HG03520 (cell line): Measurements from ENCODE around the gene ATG2B.

ENCODE experiments used
- ATAC-seq: cut with Tn5 transposase; IDR thresholded peaks from one replicate; pipeline ENCODE4 v1.9.1; 2021; ENCODE audit warnings: mild to moderate bottlenecking, moderate library complexity; ENCODE audit not compliant: unreplicated experiment

Gene ATG2B, protein sequence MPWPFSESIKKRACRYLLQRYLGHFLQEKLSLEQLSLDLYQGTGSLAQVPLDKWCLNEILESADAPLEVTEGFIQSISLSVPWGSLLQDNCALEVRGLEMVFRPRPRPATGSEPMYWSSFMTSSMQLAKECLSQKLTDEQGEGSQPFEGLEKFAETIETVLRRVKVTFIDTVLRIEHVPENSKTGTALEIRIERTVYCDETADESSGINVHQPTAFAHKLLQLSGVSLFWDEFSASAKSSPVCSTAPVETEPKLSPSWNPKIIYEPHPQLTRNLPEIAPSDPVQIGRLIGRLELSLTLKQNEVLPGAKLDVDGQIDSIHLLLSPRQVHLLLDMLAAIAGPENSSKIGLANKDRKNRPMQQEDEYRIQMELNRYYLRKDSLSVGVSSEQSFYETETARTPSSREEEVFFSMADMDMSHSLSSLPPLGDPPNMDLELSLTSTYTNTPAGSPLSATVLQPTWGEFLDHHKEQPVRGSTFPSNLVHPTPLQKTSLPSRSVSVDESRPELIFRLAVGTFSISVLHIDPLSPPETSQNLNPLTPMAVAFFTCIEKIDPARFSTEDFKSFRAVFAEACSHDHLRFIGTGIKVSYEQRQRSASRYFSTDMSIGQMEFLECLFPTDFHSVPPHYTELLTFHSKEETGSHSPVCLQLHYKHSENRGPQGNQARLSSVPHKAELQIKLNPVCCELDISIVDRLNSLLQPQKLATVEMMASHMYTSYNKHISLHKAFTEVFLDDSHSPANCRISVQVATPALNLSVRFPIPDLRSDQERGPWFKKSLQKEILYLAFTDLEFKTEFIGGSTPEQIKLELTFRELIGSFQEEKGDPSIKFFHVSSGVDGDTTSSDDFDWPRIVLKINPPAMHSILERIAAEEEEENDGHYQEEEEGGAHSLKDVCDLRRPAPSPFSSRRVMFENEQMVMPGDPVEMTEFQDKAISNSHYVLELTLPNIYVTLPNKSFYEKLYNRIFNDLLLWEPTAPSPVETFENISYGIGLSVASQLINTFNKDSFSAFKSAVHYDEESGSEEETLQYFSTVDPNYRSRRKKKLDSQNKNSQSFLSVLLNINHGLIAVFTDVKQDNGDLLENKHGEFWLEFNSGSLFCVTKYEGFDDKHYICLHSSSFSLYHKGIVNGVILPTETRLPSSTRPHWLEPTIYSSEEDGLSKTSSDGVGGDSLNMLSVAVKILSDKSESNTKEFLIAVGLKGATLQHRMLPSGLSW (N-terminal part only)

GRCh38 chr14:96362965-96363750 lies at the start of gene ATG2B, which contains the start of gene GSKIP:
TSS of gene ATG2B (minus strand) at chr14:96363341. CDS start at chr14:96362976, 365 bp downstream.
TSS of gene GSKIP (plus strand) at chr14:96363526. CDS start at chr14:96382248, 18,722 bp downstream.
- ATAC-seq = peak; percentile 73

GRCh38 chr14:96410119-96410518 lies 47.0 kb upstream of the ATG2B start:
- ATAC-seq = no peak

GRCh38 chr14:96409701-96410100 lies 46.6 kb upstream of the ATG2B start:
- no peak for ATAC-seq

DNA sequence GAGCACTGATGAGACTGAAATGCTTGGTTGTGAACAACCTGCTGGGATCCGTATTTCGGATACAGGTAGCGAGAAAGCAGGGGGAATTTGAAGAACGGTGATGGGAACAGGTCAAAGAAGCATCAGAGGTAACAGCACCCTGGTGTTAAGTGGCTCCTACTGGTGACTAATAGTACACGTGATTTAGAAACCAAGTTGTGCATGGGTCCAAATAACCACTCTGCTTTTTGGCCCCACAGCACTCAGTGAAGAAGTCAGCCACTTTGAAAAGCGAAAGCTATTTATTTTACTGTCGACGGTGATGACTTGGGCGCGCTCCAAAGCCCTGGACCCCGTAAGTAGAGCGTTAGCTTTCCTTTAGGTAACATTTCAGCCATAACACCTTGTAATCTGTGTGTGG lies 45.5 kb upstream of the ATG2B start:
- no peak for ATAC-seq

GRCh38 chr14:96407935-96408570 lies 44.9 kb upstream of the ATG2B start:
- ATAC-seq = no peak

DNA sequence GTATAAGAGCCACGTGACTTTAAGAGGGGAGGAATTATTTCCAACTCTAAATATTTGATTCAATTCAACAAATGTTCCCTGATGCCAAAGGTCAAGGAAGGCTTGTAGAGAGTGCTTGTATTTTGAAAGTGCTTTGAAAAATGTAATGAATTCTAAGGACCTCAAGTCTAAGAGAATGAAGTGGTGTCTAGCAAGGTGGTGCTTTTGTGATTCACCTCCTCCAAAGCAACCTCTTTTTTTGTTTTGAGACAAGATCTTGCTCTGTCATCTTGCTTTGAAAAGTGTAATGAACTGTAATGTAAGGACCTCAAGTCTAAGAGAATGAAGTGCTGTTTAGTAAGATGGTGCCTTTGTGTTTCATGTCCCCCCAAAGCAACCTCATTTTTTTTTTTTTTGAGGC lies 42.5 kb upstream of the ATG2B start:
- ATAC-seq = no peak

- no peak for ATAC-seq
Measured at GRCh38 chr14:96403409-96403808, 40.3 kb upstream of the ATG2B start.

DNA sequence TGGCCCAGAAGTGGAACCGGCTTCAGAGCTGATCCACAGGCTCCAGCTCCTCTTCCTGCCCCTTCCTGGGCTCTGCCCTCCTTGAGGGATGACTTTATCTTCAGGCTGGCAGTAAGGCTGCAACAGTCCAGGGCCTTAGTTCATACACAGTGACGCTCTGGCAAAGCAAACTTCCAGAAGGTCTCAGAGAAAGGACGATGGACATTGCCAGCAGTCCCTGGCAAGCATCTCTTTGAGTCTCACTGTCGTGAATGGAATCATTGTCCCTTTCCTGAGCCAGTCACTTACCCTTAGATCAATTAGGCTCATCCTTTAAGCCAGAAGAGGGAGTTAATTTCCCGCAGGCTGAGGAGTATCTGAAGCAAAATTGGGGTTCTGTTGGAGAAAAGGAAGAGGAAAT lies 37.4 kb upstream of the ATG2B start:
- ATAC-seq = no peak

GRCh38 chr14:96399405-96399804 lies 36.3 kb upstream of the ATG2B start:
- ATAC-seq = no peak

- ATAC-seq = no peak
Measured at GRCh38 chr14:96398921-96399320, 35.8 kb upstream of the ATG2B start.

GRCh38 chr14:96398432-96398831 lies 35.3 kb upstream of the ATG2B start:
- no peak for ATAC-seq

DNA sequence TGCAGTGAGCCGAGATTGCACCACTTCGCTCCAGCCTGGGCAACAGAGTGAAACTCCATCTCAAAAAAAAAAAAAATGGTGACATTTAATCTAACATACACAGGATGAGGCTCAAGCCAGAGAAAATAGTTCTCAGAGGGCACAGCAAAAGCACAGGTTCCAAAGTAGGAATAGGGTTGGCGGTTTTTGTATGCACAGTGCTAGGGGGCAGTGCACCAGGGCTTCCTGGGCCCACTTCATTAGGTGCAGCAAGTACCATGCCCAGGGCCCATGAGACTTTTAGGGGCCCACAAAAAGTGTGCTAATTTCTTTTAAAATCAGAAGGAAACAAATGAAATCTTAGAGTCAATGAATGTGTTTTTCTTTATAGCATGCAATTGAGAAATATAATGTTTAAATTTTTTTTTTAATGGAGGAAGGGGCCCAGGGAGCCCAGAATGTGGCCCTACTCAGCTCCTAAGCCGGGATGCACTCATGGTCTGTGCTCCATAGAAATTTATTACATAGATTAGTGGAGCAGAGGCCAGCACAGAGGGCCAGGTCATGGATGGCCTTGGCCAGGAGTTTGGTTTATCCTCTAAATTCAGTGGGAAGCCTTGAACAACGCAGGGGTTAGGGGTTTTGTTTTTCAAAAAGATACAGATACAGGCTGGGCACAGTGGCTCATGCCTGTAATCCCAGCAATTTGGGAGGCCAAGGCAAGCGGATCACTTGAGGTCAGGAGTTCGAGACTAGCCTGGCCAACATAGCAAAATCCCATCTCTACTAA lies 31.1 kb upstream of the ATG2B start:
- ATAC-seq = no peak

- no peak for ATAC-seq
Measured at GRCh38 chr14:96393071-96393691, 30.0 kb upstream of the ATG2B start.

DNA sequence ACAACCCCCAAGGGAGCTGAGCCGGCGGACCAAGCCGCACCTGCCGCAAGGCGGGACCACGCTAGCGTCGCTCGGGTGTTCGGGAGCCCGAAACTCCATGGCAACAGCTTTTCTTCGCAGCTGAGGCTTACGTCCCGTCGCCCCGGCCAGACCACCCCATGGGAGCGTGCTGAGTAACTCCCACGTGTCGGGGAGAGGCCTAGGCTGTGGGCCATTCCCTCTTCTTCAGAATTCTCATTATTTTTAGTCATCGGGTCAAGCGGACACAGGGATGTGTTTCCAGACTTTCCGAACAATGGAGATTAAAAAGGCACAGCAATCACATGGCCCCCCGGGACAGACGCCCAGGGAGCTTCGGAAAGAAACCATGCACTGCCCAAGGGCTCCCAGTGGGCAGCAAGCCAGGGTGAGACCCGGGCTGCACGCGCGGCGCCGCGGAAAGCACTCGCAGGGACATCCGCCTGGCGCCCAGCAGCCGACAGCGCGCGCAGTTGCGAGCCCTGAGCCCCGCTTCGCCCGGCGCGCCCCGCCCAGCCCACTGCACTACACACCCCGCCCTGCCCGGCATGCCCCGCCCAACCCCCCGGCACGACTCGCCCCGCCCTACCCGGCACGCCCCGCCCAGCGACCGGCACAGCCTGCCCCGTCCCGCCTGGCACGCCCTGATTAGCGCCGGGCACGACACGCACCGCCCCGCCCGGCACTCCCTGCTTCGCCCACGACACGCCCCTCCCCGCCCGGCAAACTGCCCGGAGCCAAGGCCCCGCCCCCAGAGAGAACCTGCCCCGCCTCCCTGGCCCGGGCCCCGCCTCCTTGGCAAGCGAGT lies 28.4 kb upstream of the ATG2B start:
- ATAC-seq = peak; percentile 81

GRCh38 chr14:96390965-96391292 lies 27.8 kb upstream of the ATG2B start:
- no peak for ATAC-seq

- ATAC-seq = no peak
Measured at GRCh38 chr14:96385385-96385784, 22.2 kb upstream of the ATG2B start.

DNA sequence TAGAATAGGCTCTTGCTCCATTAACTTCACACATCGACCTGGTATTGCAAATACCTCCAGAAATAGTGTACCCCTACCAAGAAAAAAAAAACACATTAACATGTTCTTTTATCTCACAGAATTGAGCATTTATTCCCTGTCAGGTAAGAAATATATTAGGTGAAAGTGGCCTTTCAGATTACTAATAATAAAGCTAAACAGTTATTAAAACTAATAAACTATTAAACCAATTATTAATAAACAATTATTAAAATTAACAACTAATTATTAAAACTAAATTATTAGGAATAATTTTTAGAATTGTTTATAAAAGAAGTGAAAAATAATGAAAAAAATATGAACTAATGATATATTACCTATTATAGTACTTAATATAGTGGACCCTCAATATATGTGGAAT lies 21.6 kb upstream of the ATG2B start:
- no peak for ATAC-seq

DNA sequence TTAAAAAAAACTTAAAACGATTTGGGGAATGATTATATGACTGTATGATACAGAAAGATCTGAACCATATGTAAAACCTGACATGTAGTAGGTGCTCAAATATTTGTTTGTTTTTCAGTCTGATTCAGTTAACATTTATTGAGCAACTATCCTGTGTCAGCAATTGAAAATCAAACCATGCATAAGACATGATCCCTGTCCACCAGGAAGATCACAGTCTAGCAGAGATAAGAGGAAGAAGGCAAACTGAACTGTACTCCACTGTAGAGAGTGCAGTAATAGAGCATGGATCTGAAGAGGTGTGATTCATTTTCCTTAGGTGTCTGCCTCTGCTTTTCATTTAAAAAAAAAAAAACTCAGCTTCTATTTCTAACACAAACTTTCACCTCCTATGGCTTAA lies 20.9 kb upstream of the ATG2B start:
- no peak for ATAC-seq
